ENCODE measurements around the gene ZNF319. TPM values are rescaled to one million over a fixed set of nuclear protein-coding genes. Genes with fewer than 3 reads are reported as not detected.

The ZNF319 gene
- total and polyA plus RNA-seq, 2 of the 4 experiments (the other 2 are of a cell fraction), result 0.90 to 6.3 TPM

GRCh38 chr16:57967916-57968315 is 32.6 kb downstream of the ZNF319 start:
- H3K27ac ChIP-seq (ENCODE audit: insufficient read depth, low read length), result no peak overlapping the region
- POLR2A ChIA-PET (ENCODE audit: unreplicated experiment), result no interaction called here
- no peak overlapping the region for H2AK9ac ChIP-seq (replicated peaks; ENCODE audit: low read depth, low read length, poor library complexity)
- no peak overlapping the region for H3K4me3 ChIP-seq (ENCODE audit: insufficient read depth, low read depth, low read length)
- H3K14ac ChIP-seq (replicated peaks; ENCODE audit: low read depth, low read length), result no peak overlapping the region
- H3K36me3 ChIP-seq (ENCODE audit: control insufficient read depth, insufficient read depth, low read length), result no peaks in the 10 kb centered on the region
- H3K9me1 ChIP-seq (ENCODE audit: insufficient read depth, low read length), result no peaks in the 10 kb centered on the region
- no peak overlapping the region for H4K91ac ChIP-seq (ENCODE audit: insufficient read depth, low read depth, low read length)
- H2BK15ac ChIP-seq (ENCODE audit: low read depth, low read length), result no peak overlapping the region
- H3K18ac ChIP-seq (ENCODE audit: low read depth, low read length), result no peak overlapping the region
- H4K5ac ChIP-seq (ENCODE audit: low read depth, low read length), result no peak overlapping the region
- H4K20me1 ChIP-seq (ENCODE audit: insufficient read depth, low read length), result no peaks in the 10 kb centered on the region
- ATAC-seq (ENCODE audit: low read depth), result no peak
- H3K4ac ChIP-seq (ENCODE audit: low read depth, low read length), result no peak overlapping the region
- dilution Hi-C loops (cut with HindIII; ENCODE audit: low sequenced_read_pairs, unreplicated experiment), result no loop called here
- CTCF ChIA-PET, result no interaction called here
- in situ Hi-C loops (cut with MboI; ENCODE audit: low sequenced_read_pairs), result no loop called here
- no peak overlapping the region for H2BK20ac ChIP-seq (ENCODE audit: low read depth, low read length)
- H3K4me1 ChIP-seq (ENCODE audit: control insufficient read depth, insufficient read depth, low read length), result no peaks in the 10 kb centered on the region; the same call in 1 of the 2 replicates
- no peak overlapping the region for H2AK5ac ChIP-seq (ENCODE audit: low read depth, low read length)
- intact Hi-C loops (cut with micrococcal nuclease), result no loop called here
- no peak overlapping the region for H4K8ac ChIP-seq (ENCODE audit: low read depth in 2 of 2, low read length in 2 of 2)
- no peak overlapping the region for H3K9ac ChIP-seq (ENCODE audit: low read depth, low read length)
- no TSS peak for BruUV-seq (replicated peaks)
- H3K56ac ChIP-seq (ENCODE audit: extremely low read depth, insufficient read depth, low read length), result no peak overlapping the region
- H2BK5ac ChIP-seq (ENCODE audit: low read depth, low read length, poor library complexity, severe bottlenecking), result no peak overlapping the region
- DNase-seq, result no peak
- no peak overlapping the region for H2AFZ ChIP-seq (replicated peaks; ENCODE audit: low read length, poor library complexity)
- H3K79me1 ChIP-seq (ENCODE audit: low read depth in 1 of 2, low read length in 2 of 2), result no peaks in the 10 kb centered on the region
- no peak for TF ChIP-seq MAFK (IDR thresholded peaks at IDR 0.05; ENCODE audit: low read depth, low read length)
- no peak for TF ChIP-seq CHD1 (IDR thresholded peaks at IDR 0.05; ENCODE audit: low read depth, low read length)
- TF ChIP-seq MAZ (IDR thresholded peaks at IDR 0.05; ENCODE audit: borderline replicate concordance, low read depth, low read length), result no peak
- no peak for TF ChIP-seq MXI1 (IDR thresholded peaks at IDR 0.05; ENCODE audit: borderline replicate concordance, low read depth, low read length)
- no peak for TF ChIP-seq USF2 (IDR thresholded peaks at IDR 0.05; ENCODE audit: low read depth, low read length)
- no peak for TF ChIP-seq FOS (IDR thresholded peaks at IDR 0.05; ENCODE audit: low read depth, low read length)
- TF ChIP-seq CTCF (conservative IDR thresholded peaks at IDR 0.05; ENCODE audit: low read depth, low read length), result no peak
- no peak for TF ChIP-seq POLR2A (IDR thresholded peaks at IDR 0.05; ENCODE audit: low read depth, low read length)
- TF ChIP-seq BHLHE40 (IDR thresholded peaks at IDR 0.05; ENCODE audit: low read depth, low read length), result no peak
- no peak overlapping the region for H2BK120ac ChIP-seq (ENCODE audit: low read depth, low read length)
- H3K23ac ChIP-seq (ENCODE audit: low read depth, low read length), result no peak overlapping the region
- H3K27me3 ChIP-seq (ENCODE audit: control insufficient read depth, insufficient read depth, low read length), result peaks cover 43% of the 10 kb centered on the region
- no peak overlapping the region for H3K4me2 ChIP-seq (ENCODE audit: low read depth, low read length)
- H3K9me3 ChIP-seq (ENCODE audit: control insufficient read depth, insufficient read depth, low read length), result peaks cover 2% of the 10 kb centered on the region; the same call in 1 of the 2 replicates
